Stimulated activated CD8-positive, alpha-beta memory T cell treated with anti-CD3 and anti-CD28 coated beads, Interleukin-7, amount 100 ng/mL, for 48 hours (primary cell): Measurements from ENCODE around the gene ARRB1.
"Not testable (repeated sequence)": the region's sequence is repeated elsewhere in the genome, so short reads cannot be mapped to it uniquely, and the experiment has no call there.

Experiments used
- DNase-seq, 2 donors: peaks; one replicate each; pipeline ENCODE4 v3.0.0-alpha.2; 2020; ENCODE audit warnings: low read depth in 1 of 2; ENCODE audit errors: extremely low read depth in 1 of 2

Gene ARRB1

GRCh38 chr11:75325713-75326438 is 25.6 kb downstream of the ARRB1 start:
- peak; percentile 39 to 65 for DNase-seq

GRCh38 chr11:75324740-75325139 is 26.7 kb downstream of the ARRB1 start:
- DNase-seq, result no peak

GRCh38 chr11:75324189-75324588 is 27.3 kb downstream of the ARRB1 start:
- no peak for DNase-seq

- DNase-seq, result no peak
Observed at GRCh38 chr11:75323609-75324008, 27.9 kb downstream of the ARRB1 start.

GRCh38 chr11:75320643-75321042 is 30.8 kb downstream of the ARRB1 start:
- DNase-seq, result no peak

GRCh38 chr11:75320046-75320618 is 31.3 kb downstream of the ARRB1 start:
- DNase-seq, result no peak

- DNase-seq, result no peak
Observed at GRCh38 chr11:75319035-75319877, 32.2 kb downstream of the ARRB1 start.

GRCh38 chr11:75317446-75318122 is 33.9 kb downstream of the ARRB1 start:
- no peak for DNase-seq

- DNase-seq, result no peak
Observed at GRCh38 chr11:75315439-75315805, 36.0 kb downstream of the ARRB1 start.

- DNase-seq, result no peak
Observed at GRCh38 chr11:75314771-75315438, 36.6 kb downstream of the ARRB1 start.

GRCh38 chr11:75313513-75314272 is 37.8 kb downstream of the ARRB1 start:
- DNase-seq, result no peak

GRCh38 chr11:75312346-75312745 is 39.1 kb downstream of the ARRB1 start:
- no peak for DNase-seq

GRCh38 chr11:75311858-75312288 is 39.6 kb downstream of the ARRB1 start:
- no peak for DNase-seq

GRCh38 chr11:75308986-75309385 is 42.5 kb downstream of the ARRB1 start:
- DNase-seq, result no peak

GRCh38 chr11:75308116-75308515 is 43.3 kb downstream of the ARRB1 start:
- no peak for DNase-seq

- no peak for DNase-seq
Observed at GRCh38 chr11:75307058-75307457, 44.4 kb downstream of the ARRB1 start.

GRCh38 chr11:75306529-75306928 is 44.9 kb downstream of the ARRB1 start:
- no peak for DNase-seq

GRCh38 chr11:75305993-75306392 is 45.5 kb downstream of the ARRB1 start:
- DNase-seq, result no peak

- DNase-seq, result no peak
Observed at GRCh38 chr11:75305452-75305851, 46.0 kb downstream of the ARRB1 start.

GRCh38 chr11:75304941-75305340 is 46.5 kb downstream of the ARRB1 start:
- not testable (repeated sequence) for DNase-seq
